HG02885 (cell line): ENCODE results near the gene MYZAP.

ENCODE experiments used
- ATAC-seq: cut with Tn5 transposase; IDR thresholded peaks from one replicate; pipeline ENCODE4 v1.9.1; 2021; ENCODE audit warnings: mild to moderate bottlenecking; ENCODE audit not compliant: unreplicated experiment, poor library complexity

MYZAP gene

DNA sequence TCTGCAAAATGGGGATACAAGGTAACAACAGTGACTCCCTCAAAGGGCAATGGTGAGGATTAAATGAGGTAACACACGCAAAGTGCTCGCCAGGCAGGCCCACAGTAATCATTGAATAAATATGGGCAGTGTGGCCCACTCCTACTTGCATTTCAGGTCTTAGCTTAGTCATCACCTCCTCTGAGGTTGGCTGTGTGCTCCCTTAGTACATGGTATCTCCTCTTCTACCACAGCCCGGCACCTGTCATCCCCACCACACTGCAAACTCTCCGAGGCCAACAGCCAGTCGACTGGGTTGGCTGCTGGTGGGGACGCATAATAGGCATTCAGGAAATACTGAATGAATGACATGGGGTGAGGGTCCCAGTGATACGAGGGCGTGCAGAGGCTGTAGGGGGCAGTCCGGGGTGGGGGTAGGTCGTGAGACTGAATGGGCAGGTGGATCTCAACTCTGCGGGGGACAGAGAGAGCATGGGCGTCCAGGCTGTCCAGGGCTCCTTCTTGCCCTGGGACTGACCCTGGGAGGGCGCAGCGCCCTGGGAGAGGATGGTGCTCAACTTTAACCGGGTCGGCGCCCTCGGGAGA is 375 bp upstream of the MYZAP start:
- no peak for ATAC-seq

DNA sequence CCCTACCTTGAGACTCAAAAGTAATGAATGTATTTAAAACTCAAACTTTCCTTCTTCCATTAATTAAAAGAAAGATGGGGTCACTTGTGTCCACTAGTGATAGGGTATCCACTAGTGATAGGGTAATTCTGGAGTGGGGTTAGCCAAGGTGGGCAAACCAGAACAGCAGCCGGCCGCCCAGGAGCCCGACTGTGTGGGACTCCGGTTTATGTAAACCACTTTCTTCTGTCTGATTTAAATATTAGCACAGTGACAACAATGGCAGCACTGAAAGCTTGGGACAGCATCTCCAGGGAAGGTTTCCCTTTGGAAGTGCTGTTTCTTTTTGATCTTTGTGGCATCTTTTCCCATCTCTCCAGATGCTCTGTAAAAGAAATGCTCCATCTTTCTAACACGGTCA is 722 bp downstream of the MYZAP start:
- ATAC-seq, result no peak

DNA sequence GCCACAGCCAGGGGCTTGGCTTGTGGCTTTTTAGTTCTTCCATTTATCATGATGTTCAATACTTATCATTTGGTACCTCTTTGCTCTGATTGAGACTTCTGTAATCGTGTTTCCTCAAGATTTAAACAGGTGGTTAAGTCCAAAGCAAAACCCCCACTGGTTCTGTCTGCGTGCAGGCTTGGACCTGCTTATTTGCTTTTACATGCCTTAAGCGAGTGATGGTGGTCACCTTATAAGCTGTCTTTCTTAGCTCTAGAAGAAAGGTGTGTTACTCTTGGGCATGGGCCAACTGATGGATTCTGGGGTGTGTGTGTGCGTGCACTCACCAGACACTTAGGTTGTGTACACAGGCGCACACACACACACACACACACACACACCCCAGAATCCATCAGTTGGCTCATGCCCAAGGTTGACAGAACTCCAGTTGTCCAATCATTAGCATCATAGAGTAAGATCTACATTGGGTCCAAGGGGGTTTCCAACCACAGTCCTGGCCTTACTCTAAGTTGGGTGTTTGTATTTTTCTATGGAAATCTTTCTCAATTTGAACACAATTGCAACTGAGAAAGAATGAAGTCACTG is 1.2 kb downstream of the MYZAP start:
- no peak for ATAC-seq

DNA sequence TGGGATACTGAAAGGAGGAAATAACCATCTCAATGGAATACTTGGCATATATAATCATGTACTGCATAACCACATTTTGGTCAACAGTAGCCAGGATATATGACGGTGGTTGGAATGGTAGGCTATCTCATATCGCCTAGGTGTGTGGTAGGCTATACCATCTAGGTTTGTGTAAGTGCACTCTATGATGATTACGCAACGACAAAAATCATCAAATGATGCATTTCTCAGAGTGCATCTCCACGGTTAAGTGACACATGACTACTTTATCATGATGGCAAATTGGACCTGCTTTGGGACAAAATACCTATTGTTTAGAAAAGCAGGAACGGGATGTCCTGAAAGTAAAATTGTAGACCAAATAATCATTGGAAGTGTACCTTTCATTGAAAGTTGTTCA is 2.8 kb downstream of the MYZAP start:
- no peak for ATAC-seq

DNA sequence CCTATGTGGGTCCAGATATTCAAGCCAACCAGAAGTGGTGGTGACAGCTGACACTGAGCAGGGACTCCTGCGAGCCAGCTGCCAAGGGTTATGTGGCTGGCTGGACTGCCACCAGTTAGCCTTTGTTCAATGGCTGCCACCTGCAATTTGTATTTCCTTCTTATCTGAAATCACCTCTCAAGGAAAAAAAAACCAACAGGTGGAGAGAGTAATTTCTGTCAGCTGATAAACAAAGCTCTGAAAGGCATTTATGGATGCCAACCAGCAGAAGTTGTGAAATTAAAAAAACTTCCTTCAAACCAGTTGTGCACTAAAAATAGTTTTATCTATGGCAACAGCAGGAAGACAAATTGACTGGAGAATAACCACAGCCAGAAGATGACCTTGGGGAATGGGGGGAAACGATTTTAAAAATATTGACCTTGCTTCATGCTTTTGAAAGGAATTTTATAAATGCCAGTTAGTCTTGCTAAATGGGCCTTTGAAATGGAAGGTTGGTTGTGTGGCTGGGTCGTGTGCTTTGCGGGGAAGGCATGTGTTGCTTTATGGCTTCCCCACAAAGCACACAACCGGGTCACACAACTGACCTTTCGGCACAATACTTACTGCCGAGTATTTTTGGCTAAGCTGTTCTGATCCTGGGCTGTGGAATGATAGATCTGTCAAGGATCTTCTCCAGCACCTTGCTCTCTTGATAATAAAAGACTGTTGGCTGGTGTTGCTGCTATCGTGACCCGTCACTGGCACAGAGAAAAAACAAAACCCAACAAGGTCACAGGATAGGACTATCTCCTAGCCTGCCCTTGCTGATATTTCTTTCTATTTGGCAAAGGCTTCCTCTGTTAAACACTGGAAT is 3.5 kb downstream of the MYZAP start:
- ATAC-seq, result no peak

DNA sequence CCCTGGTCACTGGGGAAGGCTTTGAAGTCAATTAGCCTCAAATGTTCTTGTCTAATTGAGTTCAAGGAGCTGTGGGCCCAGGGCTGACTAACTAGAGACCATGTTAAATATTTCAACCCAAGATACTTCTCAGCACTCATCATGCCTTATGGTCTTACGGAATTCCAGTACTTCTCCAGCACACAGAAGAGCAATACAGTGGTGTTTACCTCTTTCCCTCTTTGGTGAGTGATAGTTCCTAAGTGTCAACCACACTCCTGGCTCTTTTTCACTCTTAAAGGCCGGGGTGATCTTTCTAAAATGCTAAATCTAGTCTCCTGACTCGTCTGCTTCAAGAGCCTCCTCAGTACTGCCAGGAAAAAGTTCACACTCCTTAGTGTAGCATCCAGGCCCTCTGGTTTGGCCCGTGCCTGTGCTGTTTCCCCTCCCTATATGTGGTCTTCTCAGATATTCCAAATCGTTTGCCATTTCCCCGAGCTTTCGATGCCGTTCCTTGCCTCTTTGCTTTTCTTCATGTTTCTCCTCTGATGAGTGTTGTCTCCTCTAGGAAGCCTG is 4.7 kb downstream of the MYZAP start:
- no peak for ATAC-seq

DNA sequence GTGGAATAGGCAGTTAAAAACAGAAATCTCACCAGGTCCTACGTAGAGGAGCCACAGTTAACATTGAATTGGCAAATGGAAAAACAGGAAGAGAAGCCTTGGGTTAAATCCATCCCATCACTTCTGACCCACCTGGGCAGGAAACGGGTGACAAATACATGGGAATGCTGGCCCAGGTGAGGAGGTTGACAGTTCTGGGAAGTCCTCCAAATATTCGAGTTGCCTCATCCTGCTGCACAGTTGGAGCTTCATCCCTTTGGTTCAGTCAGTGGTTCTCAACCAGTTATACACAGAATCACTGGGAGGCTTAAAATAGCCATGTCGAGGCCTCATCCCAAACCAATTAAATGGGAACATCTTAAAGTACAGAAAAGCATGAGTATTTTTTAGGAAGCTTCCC is 5.3 kb downstream of the MYZAP start:
- no peak for ATAC-seq

DNA sequence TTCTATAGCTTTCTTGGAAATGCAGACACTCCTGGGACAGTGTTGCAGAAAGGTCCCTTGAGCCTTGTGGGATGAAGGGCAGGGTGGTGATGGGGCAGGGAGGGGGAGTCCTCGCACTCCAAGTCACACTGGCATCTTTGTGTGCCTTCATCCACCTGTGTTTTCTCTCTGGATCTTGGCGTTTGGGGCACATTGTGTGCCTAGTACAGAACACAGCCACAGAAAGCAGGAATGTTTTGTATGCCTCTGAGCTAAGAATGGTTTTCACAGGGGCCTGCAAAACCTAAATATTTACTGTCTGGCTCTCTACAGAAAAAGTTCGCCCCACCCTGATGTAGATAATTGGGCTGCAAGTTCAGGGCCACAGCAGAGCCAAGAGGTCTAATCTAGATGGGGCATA is 5.7 kb downstream of the MYZAP start:
- no peak for ATAC-seq

DNA sequence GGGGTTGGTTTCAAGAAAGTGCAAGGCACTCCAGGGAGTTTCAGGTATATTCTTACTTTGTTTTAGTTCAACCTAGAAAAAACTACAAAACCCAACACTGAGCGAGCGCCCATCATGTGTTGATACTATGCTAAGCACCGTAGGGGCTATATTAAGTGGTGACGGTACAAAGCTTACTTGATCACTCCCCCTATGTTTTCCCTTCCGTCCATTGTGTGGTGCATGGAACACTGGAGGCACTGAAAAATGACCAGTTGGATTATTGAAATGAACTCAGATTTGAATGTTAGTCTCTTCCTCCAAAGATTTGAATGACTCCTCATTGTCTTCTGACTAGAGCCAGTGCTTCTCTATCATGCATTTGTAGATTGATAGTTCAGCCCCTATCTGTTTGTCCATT is 6.6 kb downstream of the MYZAP start:
- ATAC-seq, result no peak

DNA sequence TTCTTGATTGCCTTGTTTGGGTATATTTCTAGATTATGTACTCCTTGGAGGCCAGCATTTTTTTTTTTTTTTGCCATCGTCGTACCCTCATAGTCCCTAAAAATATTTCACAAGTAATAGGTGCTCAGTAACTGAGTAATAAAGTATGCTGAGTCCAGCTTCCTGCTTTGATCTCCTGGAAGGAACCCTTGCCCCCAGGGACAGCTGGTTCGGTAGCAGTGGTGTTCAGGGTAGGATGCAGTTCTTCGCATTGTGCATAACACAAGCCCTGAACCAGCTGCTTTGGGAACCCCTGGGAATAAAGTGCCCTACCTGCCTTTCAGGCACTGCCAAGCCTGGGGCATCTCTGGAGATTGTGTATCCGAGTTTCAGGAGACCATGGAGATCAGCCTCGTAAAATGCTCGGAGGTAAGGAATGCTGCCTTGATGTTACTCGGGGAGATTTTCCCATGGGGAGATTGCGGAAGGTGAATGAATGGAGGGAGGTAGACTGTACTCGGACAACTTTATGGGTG is 7.6 kb downstream of the MYZAP start:
- ATAC-seq, result no peak

DNA sequence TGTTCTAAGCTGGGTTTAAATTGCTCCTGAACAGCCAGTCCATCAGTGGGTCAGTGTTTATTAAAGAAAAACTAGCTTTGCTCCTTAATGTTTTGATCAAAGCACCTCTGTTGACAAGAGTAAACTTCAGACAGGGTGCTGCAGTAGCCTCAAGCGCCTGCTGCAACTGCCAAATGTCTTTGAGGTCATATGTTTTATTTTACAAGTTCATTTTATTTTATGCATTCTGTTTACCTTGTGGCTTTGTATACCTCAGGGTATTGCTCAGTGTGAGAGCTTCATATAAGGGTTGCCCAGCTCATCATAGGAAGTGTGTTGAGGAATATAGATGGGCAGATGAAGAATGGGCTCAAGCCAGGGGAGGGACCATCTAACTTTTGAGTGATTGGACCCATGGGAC is 8.5 kb downstream of the MYZAP start:
- ATAC-seq, result no peak

DNA sequence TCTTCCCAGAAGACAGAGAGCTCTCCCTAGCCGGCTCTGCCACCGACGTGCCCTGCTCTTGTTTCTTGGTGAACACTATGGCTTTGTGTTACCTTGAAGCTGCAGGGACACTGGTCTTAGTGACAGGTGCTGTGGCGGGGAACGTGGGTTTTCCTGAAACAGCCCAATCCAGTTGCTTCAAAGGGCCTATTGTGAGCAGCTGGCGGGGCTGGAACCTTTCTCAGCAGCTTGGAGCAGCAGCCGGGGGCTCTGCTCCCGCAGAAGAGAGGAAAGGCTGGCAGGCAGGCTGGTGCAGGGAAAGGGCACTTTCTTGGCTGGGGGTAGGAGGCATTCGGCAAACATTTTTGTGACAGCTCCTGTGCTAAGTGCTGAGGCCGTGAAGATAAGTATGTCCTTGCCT is 12.8 kb downstream of the MYZAP start:
- no peak for ATAC-seq

DNA sequence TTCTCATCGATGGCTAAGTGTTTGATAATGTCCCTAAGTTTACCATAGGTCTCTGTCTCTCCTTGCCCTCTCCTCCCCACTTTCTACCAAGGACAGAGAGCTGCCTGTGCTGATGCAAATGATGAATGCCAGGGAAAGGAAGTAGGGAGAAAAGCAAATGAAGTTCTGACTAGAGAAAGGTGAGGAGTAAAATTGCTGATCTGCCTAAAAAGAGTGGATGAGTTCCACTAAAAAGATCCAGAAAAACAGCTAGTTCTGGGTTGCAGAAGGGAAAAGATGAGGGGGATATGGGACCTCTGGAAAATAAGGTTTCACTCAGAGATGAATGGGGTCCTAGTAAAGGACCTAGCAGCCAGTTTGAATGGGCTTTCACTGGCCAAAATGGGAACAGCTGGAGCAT is 13.8 kb downstream of the MYZAP start:
- no peak for ATAC-seq

DNA sequence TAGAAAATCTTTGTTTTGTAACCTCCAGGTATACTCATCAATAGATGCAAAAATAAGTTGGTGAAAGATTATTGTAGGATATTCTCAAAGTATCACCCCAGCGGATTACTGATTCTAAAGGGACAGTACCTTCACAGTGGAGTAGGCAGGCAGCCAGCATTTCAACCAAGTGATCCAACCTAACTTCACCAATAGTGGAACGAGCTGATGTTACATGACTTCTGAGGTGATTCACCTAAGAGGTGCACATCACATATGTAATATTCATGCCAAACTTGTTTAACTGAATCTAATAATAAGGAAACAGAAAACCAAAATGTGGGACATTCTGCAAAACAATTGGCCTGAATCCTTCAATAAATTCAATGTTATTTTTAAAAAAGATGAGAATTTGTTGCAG is 14.3 kb downstream of the MYZAP start:
- no peak for ATAC-seq

DNA sequence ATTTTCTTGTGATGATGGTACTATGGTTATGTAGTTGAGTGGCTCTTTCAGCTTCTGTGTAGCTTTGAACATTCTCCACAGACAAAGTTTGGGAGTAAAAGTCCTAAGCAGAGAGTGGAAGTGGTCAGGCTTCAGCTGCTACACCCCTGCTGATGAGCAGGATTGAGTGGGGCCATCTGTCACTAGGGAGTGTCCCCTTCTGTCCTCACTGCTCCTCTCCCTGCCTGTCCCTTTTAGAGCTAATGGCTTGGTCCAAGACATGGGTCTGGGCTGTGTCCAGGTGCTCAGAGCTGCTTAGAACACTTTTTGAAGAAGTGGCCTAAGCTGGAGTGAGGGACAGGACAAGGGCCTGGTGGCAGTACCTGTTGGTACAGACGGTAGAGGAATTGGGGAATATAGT is 15.1 kb downstream of the MYZAP start:
- no peak for ATAC-seq

DNA sequence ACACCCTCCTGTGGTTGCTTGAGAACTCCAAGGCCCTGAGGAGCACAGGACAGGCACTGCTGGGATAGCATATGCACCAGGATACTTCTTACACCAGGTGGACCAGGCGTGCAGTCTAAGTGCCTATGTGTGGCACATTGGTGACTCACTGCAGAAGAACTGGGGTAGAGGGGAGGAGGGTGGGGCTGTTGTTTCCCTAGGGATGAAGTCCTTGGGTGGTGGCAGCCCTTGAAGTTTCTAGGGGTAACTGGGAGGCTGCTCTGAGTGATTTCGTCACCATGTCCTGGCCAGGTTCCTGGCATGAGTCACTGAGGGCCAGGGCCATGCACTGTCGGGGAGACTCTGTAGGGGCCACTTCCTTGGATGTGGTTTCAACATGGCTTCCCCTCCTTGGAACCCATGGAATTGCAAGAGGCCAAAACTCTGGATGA is 15.9 kb downstream of the MYZAP start:
- no peak for ATAC-seq

DNA sequence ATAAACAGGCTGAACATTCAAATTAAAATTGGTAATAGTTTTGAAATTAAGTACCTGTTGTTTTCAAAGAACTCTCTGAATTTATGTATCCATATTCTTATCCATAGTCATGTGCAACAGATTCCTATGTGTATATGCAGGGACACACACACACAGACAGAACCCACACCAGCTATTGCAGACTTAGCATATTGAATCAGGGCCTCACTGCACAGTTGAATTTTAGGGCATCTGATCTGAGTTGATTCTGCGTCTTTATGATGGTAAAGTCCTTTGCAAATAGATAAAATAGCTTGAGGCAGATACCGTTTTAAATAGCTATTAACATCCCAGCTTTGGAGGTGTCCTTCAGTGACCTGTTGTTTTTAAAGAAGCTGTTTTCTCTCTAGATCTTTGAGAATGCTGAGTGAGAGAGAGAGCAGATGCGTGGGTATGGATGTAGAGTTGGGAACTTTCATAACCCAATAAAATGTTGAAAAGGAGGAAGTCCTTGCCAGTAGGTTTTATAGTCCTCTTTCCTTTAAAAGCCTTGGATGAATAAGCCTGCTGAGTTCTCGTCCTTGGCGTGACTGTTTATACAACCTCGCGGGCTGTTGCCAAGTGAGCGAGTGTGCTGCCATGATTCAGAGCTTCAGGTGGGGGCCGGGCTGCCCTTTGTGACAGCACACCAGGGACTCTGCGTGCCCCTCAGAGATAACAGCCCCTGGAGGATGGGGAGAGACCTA is 18.3 kb downstream of the MYZAP start:
- no peak for ATAC-seq

DNA sequence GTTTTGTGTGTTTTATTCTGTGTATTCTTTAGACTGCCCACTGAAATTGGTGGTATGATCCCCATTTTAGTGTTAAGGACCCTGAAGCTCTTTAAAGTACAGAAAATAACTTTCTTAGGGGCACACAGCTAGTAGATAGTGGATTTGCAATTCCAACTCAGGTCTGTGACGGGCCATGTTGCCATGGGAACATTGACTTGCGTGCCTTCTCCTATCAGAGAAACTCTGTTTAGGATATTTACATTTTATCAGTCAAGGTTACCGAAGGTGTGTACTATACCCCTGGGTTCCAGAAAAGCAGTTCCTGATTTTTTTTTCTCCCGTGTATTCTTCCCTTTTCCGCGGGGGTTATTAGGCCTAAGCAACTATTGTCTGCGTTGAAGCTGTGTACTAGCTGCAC is 19.4 kb downstream of the MYZAP start:
- no peak for ATAC-seq

DNA sequence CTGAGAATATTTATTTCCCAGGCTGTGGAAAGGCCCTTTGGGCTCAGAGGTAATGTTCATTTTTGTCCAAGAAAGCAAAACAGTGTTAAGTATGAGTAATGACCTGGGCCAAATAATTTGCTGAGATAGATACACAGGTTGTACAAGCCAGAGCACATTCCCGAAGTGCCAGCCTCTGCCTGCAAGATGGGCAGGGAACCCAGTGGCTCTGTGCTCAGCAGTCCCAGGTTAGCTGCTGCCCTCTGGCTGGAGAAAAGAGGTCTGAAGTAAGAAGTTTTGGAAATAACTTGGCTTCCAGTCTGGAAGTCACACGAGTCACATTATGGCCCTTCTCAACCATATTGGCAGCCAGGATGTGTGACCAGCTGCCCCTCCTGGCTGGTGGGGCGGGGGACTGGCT is 20.2 kb downstream of the MYZAP start:
- no peak for ATAC-seq

DNA sequence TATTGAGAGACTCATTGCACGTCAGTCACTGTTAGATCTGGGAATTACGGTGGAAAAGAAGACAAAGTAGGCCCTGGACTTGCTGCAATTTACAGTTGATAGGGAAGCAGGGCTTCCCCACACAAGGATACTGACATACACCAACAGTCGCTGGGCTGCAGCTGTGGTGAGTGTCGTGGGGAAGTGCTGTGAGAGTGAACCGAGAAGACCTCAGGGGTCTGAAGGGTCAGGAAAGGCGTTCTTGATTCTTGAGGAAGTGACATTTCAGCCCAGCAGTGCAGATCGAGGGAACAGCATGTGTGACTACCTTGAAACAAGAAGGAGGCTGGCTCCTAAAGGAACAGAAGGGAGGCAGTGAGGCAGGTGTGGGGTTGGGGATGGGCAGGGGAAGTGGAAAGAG is 22.5 kb downstream of the MYZAP start:
- no peak for ATAC-seq
